Forelimb muscle (tissue), 1 donor: Measurements from ENCODE around the gene LHX1. TPM values are rescaled to one million over a fixed set of nuclear protein-coding genes. Genes with fewer than 3 reads are reported as not detected.

ENCODE experiments used
- DNase-seq: peaks from one replicate; pipeline ENCODE4 v3.0.0-alpha.2; 2013; ENCODE audit warnings: low read depth
- polyA plus RNA-seq: library from polyadenylated mRNA; unstranded; fragments of 120-200 nt; gene quantifications from one replicate; pipeline ENCODE4 v1.2.1, GENCODE V29; 2013; ENCODE audit not compliant: insufficient read length

The LHX1 gene
- polyA plus RNA-seq, 1 donor = not detected

- no peak for DNase-seq
Observed at GRCh38 chr17:36922175-36922574, 15.1 kb upstream of the LHX1 start.

DNA sequence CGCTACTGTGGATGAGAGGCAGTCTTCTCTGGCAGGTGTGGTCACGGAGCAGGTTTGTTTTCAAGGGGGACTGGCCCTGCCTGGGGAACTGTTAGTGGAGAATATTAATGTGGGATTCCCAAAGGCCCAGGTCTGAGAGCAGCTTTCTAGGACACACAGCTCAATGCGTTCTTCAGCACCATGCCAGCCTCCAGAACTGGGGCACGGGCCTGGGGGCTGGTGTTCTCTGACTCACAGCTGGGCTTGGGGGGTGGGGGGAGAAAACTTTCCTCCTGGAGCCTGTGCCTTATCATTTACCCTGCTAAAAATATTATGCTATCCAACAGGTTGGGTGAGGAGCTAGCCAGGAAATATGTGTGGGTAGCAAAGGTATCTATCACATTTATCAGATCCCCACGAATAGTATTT lies 13.5 kb upstream of the LHX1 start:
- DNase-seq = no peak

DNA sequence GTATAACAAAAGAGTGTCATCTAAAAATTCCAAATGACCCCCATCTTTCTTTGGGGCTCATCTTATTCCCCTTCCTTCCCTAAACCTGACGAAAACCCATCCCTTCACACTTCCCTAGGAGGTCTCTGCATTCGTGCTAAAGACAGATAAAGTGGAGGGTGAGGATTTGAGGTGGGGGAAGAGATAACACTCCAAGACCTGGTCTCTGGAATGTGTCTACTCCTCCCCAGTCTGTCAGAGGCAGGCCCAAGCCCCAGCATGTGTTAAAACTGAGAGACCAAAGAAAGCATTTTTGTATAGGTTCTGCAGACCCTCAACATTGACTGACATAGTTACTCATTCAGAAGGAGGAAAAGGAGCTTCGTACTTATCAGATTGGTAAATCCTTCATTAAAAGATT lies 11.0 kb upstream of the LHX1 start:
- DNase-seq = no peak

GRCh38 chr17:36926701-36927100 lies 10.6 kb upstream of the LHX1 start:
- no peak for DNase-seq

DNA sequence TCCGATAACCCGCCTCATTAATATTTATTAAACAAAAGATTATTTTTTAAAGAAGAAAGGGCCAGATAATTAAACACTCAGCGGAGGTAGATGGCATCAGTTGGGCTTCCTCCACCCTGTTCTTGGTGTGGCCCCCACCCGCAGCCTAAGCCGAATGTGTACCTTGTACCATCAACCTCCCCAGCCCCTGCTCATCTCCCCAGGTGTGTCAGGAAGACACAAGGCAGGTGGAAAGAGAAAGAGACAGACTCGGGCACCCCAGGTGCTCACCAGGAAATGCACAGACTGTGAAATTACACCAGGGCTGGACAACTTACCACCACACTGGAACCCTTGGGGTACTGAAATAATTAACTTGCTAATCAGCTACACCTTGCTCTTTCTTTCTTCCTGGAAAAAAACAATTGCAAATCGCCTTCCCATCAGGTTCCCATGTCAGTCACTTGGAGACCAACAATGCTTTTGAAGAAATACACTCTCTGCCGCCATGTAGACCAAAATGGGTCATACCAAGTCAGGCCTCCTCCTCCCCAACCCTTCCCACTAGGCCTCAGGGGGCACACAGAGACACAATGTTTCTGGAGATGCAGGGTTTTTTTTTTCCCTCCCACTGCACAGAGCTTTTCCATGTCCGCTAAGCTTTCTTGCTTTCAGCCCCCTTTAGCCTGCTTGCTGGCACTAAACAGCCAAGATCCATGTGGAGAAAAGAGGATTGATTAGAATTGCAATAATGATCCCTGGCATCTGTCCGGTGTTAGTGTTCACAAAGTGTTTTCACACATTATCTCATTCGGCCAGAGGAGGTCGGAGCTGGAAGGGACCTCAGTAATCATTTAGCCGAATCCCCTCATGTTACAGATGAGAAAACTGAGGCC lies 8.6 kb upstream of the LHX1 start:
- DNase-seq = no peak

DNA sequence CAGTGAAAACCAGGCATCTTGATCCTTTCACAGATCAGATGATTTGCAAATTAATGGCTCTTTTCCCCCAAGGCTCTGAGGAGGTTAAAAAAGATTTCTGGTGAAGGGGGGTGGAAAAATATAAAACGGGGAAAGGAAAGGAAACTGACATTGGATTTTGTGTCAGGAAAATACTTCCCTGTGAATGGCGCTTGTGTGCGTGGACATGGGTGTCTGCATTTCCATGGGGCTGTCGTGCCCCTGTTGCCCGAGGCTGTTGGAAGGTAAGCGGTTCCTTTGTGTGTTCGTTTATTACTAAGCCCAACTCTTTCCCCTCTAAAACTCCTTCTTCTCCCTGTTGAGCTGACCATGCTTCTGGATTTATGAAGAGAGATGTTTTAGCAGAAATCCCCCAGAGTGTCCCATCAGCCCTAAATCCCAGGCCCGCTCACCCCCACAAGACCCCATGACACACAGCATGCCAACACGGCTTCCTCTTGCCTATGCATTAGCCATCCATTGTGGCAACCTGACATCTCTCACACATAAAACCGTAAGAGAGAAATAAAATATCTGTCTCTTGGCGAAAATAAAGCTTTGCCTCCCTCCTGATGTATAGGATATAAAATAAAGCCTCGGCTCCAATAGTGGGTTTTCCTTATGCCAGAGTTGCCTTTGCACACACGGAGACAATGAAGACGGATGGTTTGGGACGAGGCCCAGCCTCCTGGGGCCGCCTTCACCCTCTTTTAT lies 7.3 kb upstream of the LHX1 start:
- no peak for DNase-seq

DNA sequence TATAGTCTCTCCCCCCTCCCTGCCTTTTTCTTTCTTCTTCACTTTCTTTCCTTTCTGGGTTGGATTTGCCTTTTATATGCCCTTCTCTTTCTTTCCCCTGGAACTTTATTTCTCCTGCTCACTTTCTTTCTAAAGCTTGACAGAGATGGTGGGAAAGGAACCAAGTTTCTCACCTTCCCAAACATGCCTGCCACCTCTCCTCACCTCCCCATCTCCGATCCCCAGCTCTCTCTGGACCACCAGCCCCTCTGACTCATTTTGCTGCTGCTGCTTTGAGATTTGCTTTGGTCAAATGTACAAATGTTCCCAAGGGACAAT lies 6.7 kb upstream of the LHX1 start:
- DNase-seq = no peak

- no peak for DNase-seq
Observed at GRCh38 chr17:36931096-36931696, 6.1 kb upstream of the LHX1 start.

DNA sequence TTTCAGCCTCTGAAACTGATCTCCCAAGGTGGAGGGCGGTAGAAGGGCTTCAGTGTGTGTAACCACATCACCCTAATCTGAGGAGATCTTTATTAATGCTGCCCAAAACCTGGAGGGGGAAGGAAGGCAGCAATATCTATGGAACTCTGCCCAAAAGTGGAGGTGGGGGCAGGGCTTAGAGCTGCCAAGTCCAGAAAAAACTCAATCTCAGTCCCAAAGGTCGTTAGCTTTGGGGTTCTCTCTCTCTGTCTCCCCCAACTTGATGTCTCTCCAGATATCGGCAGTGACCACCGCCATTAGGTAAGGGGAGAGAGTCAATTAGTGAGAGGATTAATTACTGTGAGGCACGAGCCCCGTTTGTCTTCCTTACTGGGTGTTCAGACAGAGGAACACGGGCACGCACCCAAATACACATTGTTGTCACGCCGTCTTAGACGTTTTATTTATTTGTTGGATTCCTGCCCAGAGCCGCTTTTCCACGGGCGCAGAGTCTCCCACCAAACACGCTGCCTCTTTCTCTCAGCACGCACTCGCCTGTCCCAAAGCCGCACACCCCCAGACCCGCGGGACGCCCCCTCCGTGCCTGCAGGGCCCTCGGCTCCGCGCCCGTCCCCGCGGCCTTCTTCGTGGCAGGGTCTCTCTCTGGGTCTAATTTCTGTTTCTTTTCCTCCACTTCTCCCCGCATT lies 5.4 kb upstream of the LHX1 start:
- no peak for DNase-seq

DNA sequence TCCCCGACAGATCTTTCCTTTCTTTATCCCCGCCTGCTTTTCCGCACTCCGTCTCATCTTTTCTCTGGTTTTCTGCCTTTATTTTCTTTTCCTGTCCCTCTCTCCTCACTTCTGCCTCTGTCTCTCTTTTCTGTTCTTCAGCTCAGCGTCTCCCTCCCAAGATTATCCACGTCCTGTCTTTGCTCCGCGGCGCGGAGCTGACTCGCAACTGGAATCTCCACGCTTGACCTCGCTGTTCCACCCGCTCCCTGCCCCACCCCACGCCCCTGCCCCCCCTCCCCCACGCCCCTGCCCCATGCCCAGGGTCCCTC lies 4.9 kb upstream of the LHX1 start:
- no peak for DNase-seq

DNA sequence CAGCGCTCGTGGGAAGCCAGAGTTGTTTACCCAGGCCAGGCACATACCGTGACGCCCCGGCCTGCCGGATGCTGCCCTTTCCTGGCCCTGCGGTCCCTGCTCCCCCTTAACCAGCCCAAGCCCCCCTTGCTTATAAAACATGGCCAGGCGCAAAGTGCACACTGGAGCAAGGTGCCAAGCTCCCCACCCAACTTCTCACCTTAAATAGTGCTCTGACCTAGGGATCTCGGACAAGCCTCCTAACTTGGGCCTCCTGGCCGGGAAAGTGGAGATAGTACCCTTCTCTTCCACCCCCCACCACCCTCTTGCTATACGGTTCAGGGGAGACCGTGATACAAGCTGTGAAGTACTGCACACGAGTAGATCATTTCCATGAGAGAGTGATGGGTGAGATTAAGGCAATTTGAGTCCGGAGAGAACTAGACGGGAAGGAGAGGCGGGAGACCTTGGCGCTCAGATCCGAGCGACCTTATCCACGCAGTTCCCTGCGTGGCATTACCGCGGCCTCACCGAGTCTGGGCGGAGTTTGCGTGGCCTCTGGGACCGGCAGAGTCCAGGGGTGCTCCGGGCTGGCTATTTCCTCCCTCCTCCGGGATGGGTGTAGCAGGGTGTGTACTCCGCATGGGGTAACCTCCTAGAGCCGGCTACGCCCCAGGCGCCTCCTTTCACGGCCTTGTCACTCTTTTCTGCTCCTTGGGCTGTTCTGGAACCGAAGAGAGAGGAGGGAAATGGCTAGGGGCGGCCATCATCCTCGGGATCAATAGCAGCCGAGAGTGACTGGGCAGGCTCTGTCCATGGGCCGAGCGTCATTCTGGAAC lies 4.4 kb upstream of the LHX1 start:
- no peak for DNase-seq

DNA sequence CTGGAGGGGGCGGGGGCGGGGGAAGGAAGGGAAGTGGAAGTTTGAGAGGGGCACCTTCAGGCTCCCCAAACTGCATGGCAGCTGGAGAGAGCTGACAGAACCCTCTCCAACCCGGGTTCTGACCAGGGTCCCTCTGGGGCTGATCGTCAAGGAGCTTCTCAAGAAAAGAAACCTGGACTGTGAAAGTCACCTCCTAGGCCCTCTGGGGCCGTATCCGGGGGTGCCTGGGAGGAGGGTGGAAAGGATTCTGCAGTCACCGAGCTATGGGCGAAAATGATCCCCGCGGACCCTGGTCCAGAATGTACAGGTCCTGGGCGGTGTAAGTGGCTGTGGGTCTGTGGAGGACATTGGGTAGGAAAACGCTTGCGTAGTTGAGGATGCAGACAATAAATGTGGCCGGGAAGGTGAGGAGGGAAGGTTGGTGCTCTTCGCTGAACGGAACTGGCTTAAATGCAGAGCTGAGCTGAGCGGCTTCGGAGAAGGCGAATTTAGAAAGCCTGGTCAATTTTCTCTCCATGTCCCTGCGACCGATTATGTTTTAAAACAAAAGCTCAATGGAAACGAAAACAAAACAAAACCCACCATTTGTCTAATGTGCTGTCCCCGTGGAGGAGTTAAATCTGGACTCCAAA lies 3.6 kb upstream of the LHX1 start:
- no peak for DNase-seq

DNA sequence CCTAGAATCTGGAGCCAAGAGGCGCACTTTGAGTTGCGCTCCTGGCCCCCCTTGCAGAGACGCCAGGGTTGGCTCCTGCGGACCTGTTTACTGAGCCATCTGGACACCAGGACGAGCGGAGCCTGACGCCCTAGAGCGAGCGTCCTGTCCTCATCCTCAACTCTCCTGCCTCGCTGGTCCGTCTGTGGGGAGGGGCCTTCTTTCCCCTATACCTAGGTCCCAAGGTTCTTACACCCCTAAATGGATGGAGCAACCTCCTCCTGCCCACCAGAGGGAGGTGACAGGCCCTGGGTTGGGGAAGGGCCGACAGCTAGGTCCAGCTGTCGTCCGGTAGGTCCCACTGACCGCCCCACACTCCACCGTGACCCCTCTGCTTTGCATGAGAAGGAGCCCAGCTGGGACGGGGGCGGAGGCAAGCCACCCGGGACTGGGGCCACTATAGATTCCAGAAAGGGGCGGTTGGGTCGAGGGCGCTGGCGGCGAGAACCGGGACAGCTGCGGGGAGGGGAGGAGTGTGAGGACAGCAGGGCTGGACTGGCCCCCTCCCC lies 3.1 kb upstream of the LHX1 start:
- no peak for DNase-seq

GRCh38 chr17:36934692-36935630 lies 2.3 kb upstream of the LHX1 start:
- DNase-seq = no peak

- DNase-seq = no peak
Observed at GRCh38 chr17:36935671-36936454, 1.4 kb upstream of the LHX1 start.

GRCh38 chr17:36936455-36937000 lies 747 bp upstream of the LHX1 start:
- no peak for DNase-seq

DNA sequence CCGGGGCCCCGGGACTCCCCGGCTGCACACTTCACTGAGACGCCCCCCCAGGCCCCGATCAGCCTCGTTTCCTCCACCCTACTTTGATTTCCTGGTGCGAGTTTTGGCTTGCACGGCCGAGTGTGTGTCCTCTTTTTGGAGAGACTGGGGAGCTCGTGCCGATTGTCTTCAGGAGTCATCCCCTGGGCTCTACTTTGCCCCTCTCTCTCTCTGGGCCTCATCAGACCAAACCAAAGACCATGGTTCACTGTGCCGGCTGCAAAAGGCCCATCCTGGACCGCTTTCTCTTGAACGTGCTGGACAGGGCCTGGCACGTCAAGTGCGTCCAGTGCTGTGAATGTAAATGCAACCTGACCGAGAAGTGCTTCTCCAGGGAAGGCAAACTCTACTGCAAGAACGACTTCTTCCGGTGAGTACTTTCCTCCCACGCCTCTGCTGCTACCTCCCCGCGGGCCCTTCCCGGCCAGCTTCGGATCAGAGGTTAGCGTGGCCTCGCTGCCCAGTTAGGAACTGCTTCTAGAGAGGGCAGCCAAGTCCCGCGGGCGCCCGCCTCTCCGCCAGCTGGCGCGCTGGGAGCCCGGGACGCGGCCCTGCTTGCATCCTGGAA lies 787 bp downstream of the LHX1 start:
- DNase-seq = no peak

DNA sequence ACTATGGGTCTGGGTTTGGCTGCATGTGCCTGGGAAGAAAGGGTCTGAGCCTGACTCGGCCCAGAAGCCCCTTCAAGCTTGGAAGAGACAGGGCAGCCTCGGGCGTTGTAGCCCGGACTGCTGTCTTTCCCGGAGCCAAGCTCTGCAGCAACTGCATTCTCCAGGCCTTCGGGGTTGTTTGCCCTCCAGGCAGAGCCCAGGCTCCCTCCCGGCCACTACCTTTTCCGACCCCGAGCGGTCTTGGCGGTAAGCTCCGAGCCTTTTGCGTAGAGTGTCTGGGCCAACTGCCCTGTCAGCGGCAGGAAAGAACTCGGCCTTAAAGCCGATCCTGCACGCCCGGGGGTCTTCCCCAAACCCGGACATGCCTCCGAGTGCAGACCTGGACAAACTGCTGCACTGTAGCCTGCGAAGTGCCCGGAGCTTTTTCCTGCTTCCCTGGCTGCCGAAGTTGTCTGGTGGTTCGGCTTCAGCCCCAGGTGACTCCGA lies 1.3 kb downstream of the LHX1 start:
- DNase-seq = no peak
